Purkinje cell (primary cell): Measurements from ENCODE around the gene SSX4. TPM values are rescaled to one million over a fixed set of nuclear protein-coding genes. Genes with fewer than 3 reads are reported as not detected.

Experiments used
- polyA plus RNA-seq: library from polyadenylated mRNA; unstranded; fragments of >200 nt; fragmentation: Nextera tagmentation; gene quantifications from 2 replicates; pipeline ENCODE4 v1.2.1, GENCODE V29; 2014

Gene SSX4
- polyA plus RNA-seq, result not detected in 2 replicates

GRCh38 chrX:48383239-48383638, at the start of gene SSX4:
Gene SSX4, plus strand, starts transcription at chrX:48383539. Its CDS starts 515 bp downstream, at chrX:48384054.

GRCh38 chrX:48356315-48357094, 26.8 kb upstream of the SSX4 start, which contains the start of gene SSX3:
Gene SSX3, minus strand, starts transcription at chrX:48356703. Its CDS starts 1,454 bp downstream, at chrX:48355249.

DNA sequence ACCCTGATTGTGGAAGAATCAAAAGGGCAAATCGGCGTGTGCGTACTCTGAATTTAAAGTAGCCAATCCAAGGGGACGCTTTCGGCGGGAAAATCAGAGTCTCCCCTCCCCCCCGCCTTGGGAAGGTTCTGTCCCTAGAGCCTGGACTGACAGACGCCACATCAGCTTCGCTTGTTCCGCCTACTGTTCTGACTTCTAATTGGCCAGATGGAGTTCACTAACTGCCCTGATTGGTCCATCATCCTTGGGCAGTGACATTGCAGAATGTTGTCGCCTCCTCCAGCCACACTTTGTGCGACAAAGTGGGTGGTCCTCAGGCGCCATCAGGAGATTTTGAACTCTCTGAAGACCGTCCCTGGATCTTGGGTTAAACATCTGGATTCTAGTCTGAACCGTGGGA, 28.5 kb downstream of the SSX4 start, which contains the start of gene SSX4B:
SSX4B (minus strand) TSS at position 101 of the 400 bp plus-strand sequence. CDS start 588 bp downstream, outside the sequence.

Other genes starting within 250 kb of the SSX4 start
- not detected in 2 replicates for gene SSX5, start 186.7 kb upstream of the SSX4 start, polyA plus RNA-seq
- gene SSX1, start 128.1 kb upstream of the SSX4 start, polyA plus RNA-seq, result not detected in 2 replicates
- gene SSX3, start 26.8 kb upstream of the SSX4 start, polyA plus RNA-seq, result 0.32 TPM in 1 of 2 replicates, not detected in the other
- gene SSX4B, start 28.4 kb downstream of the SSX4 start, polyA plus RNA-seq, result not detected in 2 replicates
- not detected in 2 replicates for gene SLC38A5, start 86.7 kb downstream of the SSX4 start, polyA plus RNA-seq
- gene FTSJ1, start 92.7 kb downstream of the SSX4 start, polyA plus RNA-seq, result 23.4 and 25.6 TPM in 2 replicates
- 11.5 and 19.8 TPM in 2 replicates for gene PORCN, start 125.5 kb downstream of the SSX4 start, polyA plus RNA-seq
- 102 and 134 TPM in 2 replicates for gene EBP, start 138.3 kb downstream of the SSX4 start, polyA plus RNA-seq
- 2.4 and 4.2 TPM in 2 replicates for gene TBC1D25, start 156.2 kb downstream of the SSX4 start, polyA plus RNA-seq
- 37.2 and 38.7 TPM in 2 replicates for gene RBM3, start 190.9 kb downstream of the SSX4 start, polyA plus RNA-seq
- 20.1 and 22.3 TPM in 2 replicates for gene WDR13, start 214.0 kb downstream of the SSX4 start, polyA plus RNA-seq